ENCODE measurements around the gene TPSD1.
"Not testable (repeated sequence)": the region's sequence is repeated elsewhere in the genome, so short reads cannot be mapped to it uniquely, and the experiment has no call there.

GRCh38 chr16:1253701-1254364 lies 2.0 kb upstream of the TPSD1 start:
- not testable (repeated sequence) for TF ChIP-seq POLR2A, CTCF (IDR thresholded peaks at IDR 0.05)
